ENCODE data around the gene TRMT1. TPM values are rescaled to one million over a fixed set of nuclear protein-coding genes. Genes with fewer than 3 reads are reported as not detected.
A peak's percentile ranks its signal among the peaks of the same experiment; 100 is the strongest.

TRMT1 gene
- total RNA-seq, 2 experiments from 2014 or later, result 29.4 to 29.7 TPM

DNA sequence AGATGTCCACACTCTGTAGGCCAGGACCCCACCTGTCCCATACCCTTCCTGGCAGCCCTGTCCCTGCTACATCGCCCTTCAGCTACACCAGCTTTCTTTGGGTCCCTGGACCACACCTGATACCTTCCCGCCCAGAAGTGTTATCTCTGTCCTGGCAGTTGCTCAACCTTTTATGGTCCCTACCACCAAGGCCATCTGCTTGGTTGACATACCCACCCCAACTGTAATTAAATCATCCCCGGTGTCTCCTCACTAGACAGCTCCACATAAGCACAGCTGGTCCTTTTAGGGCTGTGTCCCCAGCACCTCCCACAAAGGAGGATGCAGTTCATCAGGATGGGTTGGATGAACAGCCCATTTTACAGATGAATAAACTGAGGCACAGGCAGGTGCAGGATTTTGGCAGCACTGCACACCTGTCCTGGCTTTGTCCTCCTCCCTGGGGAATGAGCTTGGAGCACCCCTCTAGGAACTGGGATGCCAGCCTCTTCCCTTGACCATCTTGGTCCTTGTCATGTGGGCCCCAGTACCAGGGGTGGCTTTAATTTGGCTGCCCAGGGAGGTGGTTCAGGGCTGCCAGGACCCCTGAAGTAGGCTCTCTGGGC is 14.4 kb upstream of the TRMT1 start:
- no peak for DNase-seq
- peak overlapping the region; percentile 91 for H3K27ac Mint-ChIP-seq
- H3K36me3 Mint-ChIP-seq (ENCODE audit: low read depth), result peaks cover 22% of the 10 kb centered on the region
- POLR2A ChIA-PET, result interaction anchor here (1.2 to 5.1 kb wide), 8 partner anchors 8 to 35 kb away, joined by 3 to 65 read pairs (median 14); partner anchors contain the start of genes IER2, NACC1, STX10 and TRMT1
- H3K4me1 Mint-ChIP-seq, result peaks cover 46% of the 10 kb centered on the region
- H3K27me3 Mint-ChIP-seq, result no peaks in the 10 kb centered on the region
- CTCF ChIA-PET, result interaction anchor here (1.2 to 2.2 kb wide), 5 partner anchors 12 to 165 kb away, joined by 3 to 13 read pairs (median 4); partner anchors contain the start of genes IER2 and STX10
- no peaks in the 10 kb centered on the region for H3K9me3 Mint-ChIP-seq
- H3K4me3 Mint-ChIP-seq, result no peak overlapping the region

GRCh38 chr19:13129384-13129783 is 12.8 kb upstream of the TRMT1 start:
- DNase-seq, result no peak
- CTCF ChIA-PET, result interaction anchor here (0.7 to 2.4 kb wide), 2 partner anchors 17 to 164 kb away, joined by 4 to 9 read pairs; no protein-coding TSS in a partner anchor
- Mint-ChIP-seq H3K27me3 (no peaks in the 10 kb centered on the region), H3K27ac (no peak overlapping the region), H3K4me3 (no peak overlapping the region), H3K4me1 (peaks cover 43% of the 10 kb centered on the region), H3K9me3 (no peaks in the 10 kb centered on the region), H3K36me3 (ENCODE audit: low read depth) (peaks cover 25% of the 10 kb centered on the region)
- POLR2A ChIA-PET, result interaction anchor here (1.0 to 5.1 kb wide), 3 partner anchors 10 to 23 kb away, joined by 3 to 42 read pairs (median 25); partner anchors contain the start of gene NACC1

DNA sequence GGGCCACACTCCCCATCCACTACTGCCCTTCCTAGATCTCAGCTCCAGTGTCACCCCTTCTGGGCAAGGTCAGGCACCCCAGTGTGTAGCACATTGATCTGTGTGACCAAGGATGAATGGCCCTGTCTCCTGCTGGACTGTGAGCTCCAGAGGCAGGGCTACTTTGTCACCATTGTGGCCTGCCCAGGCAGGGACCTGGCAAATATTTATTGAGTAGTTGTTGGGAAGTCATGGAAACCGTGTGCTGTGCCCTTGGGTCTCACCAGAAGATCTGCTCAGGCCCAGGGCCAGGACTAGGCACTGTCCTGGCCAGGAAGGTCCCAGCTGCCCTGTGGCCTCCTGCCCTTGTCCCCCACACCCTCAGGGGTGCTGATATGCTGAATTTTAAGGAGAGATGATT is 12.0 kb upstream of the TRMT1 start:
- Mint-ChIP-seq H3K36me3 (ENCODE audit: low read depth) (peaks cover 23% of the 10 kb centered on the region), H3K27ac (no peak overlapping the region), H3K27me3 (no peaks in the 10 kb centered on the region), H3K9me3 (no peaks in the 10 kb centered on the region), H3K4me3 (no peak overlapping the region), H3K4me1 (peaks cover 41% of the 10 kb centered on the region)
- no peak for DNase-seq
- ChIA-PET POLR2A (interaction anchor here (1.0 to 4.1 kb wide), 2 partner anchors 9 to 24 kb away, joined by 3 to 25 read pairs; partner anchors contain the start of gene NACC1), CTCF (interaction anchor here (0.7 to 2.4 kb wide), 3 partner anchors 17 to 455 kb away, joined by 3 to 9 read pairs (median 4); no protein-coding TSS in a partner anchor)

DNA sequence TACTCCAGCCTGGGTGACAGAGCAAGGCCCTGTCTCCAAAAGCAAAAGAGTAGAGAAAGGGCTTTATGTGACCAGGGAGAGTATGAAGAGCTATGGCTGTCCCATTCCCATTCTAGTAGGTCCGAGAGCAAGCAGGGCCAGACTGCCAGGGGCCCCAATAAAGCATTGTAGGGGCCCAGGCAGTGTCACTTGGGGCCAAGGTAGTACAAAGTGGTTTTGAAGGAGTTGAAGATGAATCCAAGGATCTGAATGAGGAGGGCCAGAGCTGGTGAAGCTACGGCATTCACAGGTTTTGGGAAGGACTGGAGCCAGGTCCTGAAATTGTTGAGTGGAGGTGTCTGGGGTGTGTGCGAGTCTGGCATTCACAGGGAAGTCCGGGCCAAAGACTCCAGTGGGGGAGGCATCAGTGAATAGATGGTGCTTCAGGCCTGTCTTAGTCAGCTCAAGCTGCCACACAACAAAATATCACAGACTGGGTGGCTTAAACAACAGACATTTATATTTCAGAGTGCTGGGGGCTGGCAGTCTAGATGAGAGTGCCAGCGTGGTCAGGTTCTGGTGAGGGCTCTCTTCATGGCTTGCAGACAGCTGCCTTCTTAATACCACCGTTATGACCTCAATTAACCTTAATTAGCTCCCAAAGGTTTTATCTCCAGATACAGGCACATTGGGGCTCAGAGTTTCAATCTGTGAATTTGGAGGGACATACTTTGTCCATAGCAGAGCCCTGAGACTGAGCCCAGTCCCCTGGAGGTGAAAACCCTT is 11.5 kb upstream of the TRMT1 start:
- no peaks in the 10 kb centered on the region for H3K27me3 Mint-ChIP-seq
- H3K36me3 Mint-ChIP-seq (ENCODE audit: low read depth), result peaks cover 19% of the 10 kb centered on the region
- H3K4me1 Mint-ChIP-seq, result peaks cover 40% of the 10 kb centered on the region
- no peaks in the 10 kb centered on the region for H3K9me3 Mint-ChIP-seq
- ChIA-PET POLR2A (interaction anchor here (1.0 to 4.1 kb wide), 2 partner anchors 9 to 24 kb away, joined by 3 to 25 read pairs; partner anchors contain the start of gene NACC1), CTCF (interaction anchor here (0.6 to 2.4 kb wide), 3 partner anchors 14 to 454 kb away, joined by 3 to 9 read pairs (median 3); no protein-coding TSS in a partner anchor)
- no peak for DNase-seq
- no peak overlapping the region for H3K27ac Mint-ChIP-seq
- H3K4me3 Mint-ChIP-seq, result no peak overlapping the region

GRCh38 chr19:13127051-13127450 is 10.5 kb upstream of the TRMT1 start:
- Mint-ChIP-seq H3K36me3 (ENCODE audit: low read depth) (peaks cover 14% of the 10 kb centered on the region), H3K9me3 (no peaks in the 10 kb centered on the region), H3K27ac (no peak overlapping the region), H3K27me3 (no peaks in the 10 kb centered on the region), H3K4me1 (peaks cover 41% of the 10 kb centered on the region), H3K4me3 (no peak overlapping the region)
- ChIA-PET CTCF (interaction anchor here (2.4 kb wide), 1 partner anchor 162 kb away, joined by 9 read pairs; no protein-coding TSS in a partner anchor), POLR2A (interaction anchor here (0.7 to 4.1 kb wide), 2 partner anchors 8 to 25 kb away, joined by 3 to 25 read pairs; partner anchors contain the start of gene NACC1)
- no peak for DNase-seq

GRCh38 chr19:13122980-13123957 is 6.7 kb upstream of the TRMT1 start:
- Mint-ChIP-seq H3K9me3 (no peaks in the 10 kb centered on the region), H3K27ac (no peak overlapping the region), H3K36me3 (ENCODE audit: low read depth) (peaks cover 18% of the 10 kb centered on the region), H3K27me3 (no peaks in the 10 kb centered on the region), H3K4me3 (no peak overlapping the region), H3K4me1 (peaks cover 53% of the 10 kb centered on the region)
- no peak for DNase-seq
- POLR2A ChIA-PET, result interaction anchor here (1.4 to 1.5 kb wide), 2 partner anchors 9 to 30 kb away, joined by 7 read pairs; no protein-coding TSS in a partner anchor
- CTCF ChIA-PET, result no interaction called here

DNA sequence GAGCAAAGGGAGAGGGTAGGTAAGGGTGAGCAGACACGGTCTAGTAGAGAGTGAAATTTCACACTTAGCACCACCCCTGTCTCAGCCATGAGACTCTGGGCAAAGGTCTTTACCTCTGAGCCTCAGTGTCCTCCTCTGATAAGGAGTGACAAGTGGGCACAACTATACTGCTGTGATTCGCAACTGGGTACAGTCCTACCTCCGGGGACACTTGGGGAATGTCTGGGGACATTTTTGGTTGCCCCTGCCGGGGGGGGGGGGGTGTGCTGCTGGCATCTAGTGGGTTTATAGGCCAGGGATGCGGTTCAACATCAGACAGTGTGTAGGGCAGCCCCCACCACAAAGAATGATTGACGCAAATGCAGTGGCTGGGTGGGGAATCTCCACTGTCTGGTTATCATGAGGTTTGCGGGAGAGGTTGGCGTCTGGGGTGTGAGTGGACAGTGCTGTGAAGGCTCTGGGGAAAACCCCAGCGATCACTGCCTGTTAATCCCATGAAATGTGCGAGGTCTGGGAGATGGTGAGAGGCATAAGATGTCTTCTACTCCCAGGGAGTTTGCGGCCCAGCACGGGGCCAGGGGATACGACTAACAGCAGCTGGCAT is 5.8 kb upstream of the TRMT1 start:
- no peak overlapping the region for H3K27ac Mint-ChIP-seq
- no peak for DNase-seq
- POLR2A ChIA-PET, result interaction anchor here (1.4 to 1.5 kb wide), 2 partner anchors 10 to 30 kb away, joined by 7 read pairs; no protein-coding TSS in a partner anchor
- no peaks in the 10 kb centered on the region for H3K9me3 Mint-ChIP-seq
- H3K27me3 Mint-ChIP-seq, result no peaks in the 10 kb centered on the region
- peaks cover 46% of the 10 kb centered on the region for H3K4me1 Mint-ChIP-seq
- CTCF ChIA-PET, result no interaction called here
- peaks cover 12% of the 10 kb centered on the region for H3K36me3 Mint-ChIP-seq (ENCODE audit: low read depth)
- H3K4me3 Mint-ChIP-seq, result no peak overlapping the region

- ChIA-PET POLR2A (interaction anchor here (2.1 to 5.0 kb wide), 3 partner anchors 11 to 46 kb away, joined by 5 to 65 read pairs (median 30); partner anchors contain the start of genes IER2 and STX10), CTCF (no interaction called here)
- no peak for DNase-seq
- H3K4me3 Mint-ChIP-seq, result no peak overlapping the region
- H3K36me3 Mint-ChIP-seq (ENCODE audit: low read depth), result peaks cover 12% of the 10 kb centered on the region
- H3K27ac Mint-ChIP-seq, result peak overlapping the region; percentile 17
- H3K9me3 Mint-ChIP-seq, result no peaks in the 10 kb centered on the region
- H3K4me1 Mint-ChIP-seq, result peaks cover 46% of the 10 kb centered on the region
- H3K27me3 Mint-ChIP-seq, result no peaks in the 10 kb centered on the region
These were observed 5.2 kb upstream of the TRMT1 start for GRCh38 chr19:13121551-13122274.

GRCh38 chr19:13120817-13121216 is 4.3 kb upstream of the TRMT1 start:
- H3K27me3 Mint-ChIP-seq, result no peaks in the 10 kb centered on the region
- no peaks in the 10 kb centered on the region for H3K9me3 Mint-ChIP-seq
- peaks cover 12% of the 10 kb centered on the region for H3K36me3 Mint-ChIP-seq (ENCODE audit: low read depth)
- H3K27ac Mint-ChIP-seq, result peak overlapping the region; percentile 47
- ChIA-PET POLR2A (interaction anchor here (2.1 to 6.6 kb wide), 5 partner anchors 7 to 47 kb away, joined by 5 to 79 read pairs (median 30); partner anchors contain the start of genes IER2 and STX10), CTCF (interaction anchor here (1.3 kb wide), 1 partner anchor 155 kb away, joined by 5 read pairs; no protein-coding TSS in a partner anchor)
- H3K4me1 Mint-ChIP-seq, result peaks cover 53% of the 10 kb centered on the region
- DNase-seq, result no peak
- no peak overlapping the region for H3K4me3 Mint-ChIP-seq

- Mint-ChIP-seq H3K36me3 (ENCODE audit: low read depth) (peaks cover 11% of the 10 kb centered on the region), H3K27ac (no peak overlapping the region), H3K4me1 (peaks cover 60% of the 10 kb centered on the region), H3K27me3 (no peaks in the 10 kb centered on the region), H3K9me3 (no peaks in the 10 kb centered on the region), H3K4me3 (peak overlapping the region; percentile 80)
- CTCF ChIA-PET, result interaction anchor here (1.0 to 1.5 kb wide), 3 partner anchors 11 to 154 kb away, joined by 5 to 9 read pairs (median 5); no protein-coding TSS in a partner anchor
- DNase-seq, result no peak
- POLR2A ChIA-PET, result interaction anchor here (2.1 to 6.6 kb wide), 6 partner anchors 8 to 47 kb away, joined by 5 to 79 read pairs (median 38); partner anchors contain the start of genes IER2 and STX10
These were observed 3.5 kb upstream of the TRMT1 start for GRCh38 chr19:13120031-13120430.

DNA sequence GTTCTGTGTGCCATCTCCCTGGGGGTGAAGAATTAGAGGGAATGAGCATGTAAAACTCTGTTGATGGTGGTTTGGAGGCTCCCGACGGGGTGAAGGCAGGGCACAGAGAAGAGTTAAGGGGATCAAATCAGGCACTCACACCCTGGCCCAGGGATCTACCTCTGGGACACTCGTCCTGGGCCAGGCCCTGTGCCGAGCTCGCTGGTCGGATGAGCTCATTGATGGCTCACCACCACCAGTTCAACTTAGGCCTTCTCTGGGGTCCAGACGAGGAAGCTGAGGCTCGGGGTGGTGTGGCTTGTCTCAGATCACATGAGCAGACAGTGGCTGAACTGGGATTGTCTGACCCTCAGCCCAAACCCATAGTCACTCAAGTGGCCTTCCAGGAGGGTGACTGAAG is 3.1 kb upstream of the TRMT1 start:
- Mint-ChIP-seq H3K9me3 (no peaks in the 10 kb centered on the region), H3K27me3 (no peaks in the 10 kb centered on the region), H3K4me1 (peaks cover 61% of the 10 kb centered on the region), H3K27ac (peak overlapping the region; percentile 74), H3K4me3 (peak overlapping the region; percentile 80), H3K36me3 (ENCODE audit: low read depth) (peaks cover 9% of the 10 kb centered on the region)
- no peak for DNase-seq
- ChIA-PET CTCF (interaction anchor here (1.0 to 1.5 kb wide), 3 partner anchors 11 to 154 kb away, joined by 5 to 9 read pairs (median 5); no protein-coding TSS in a partner anchor), POLR2A (interaction anchor here (0.7 to 6.6 kb wide), 7 partner anchors 8 to 48 kb away, joined by 3 to 79 read pairs (median 30); partner anchors contain the start of genes IER2 and STX10)
